RWPE2 (cell line): ENCODE data around the gene IL4R.
"Not testable (repeated sequence)": the region's sequence is repeated elsewhere in the genome, so short reads cannot be mapped to it uniquely, and the experiment has no call there.

Experiments
- ATAC-seq: fragments of 200-7000 bp; cut with Tn5 transposase; 3 replicates; pipeline ENCODE4 v1.9.1; 2021; ENCODE audit warnings: low read depth
- DNase-seq: peaks from one replicate; pipeline ENCODE4 v3.0.0-alpha.2; 2020; ENCODE audit warnings: low spot score
- H3K27ac ChIP-seq: fragments of 450-650 bp; 2 replicates; pipeline ENCODE4 v1.5.1; 2017; ENCODE audit warnings: mild to moderate bottlenecking; ENCODE audit not compliant: poor library complexity, severe bottlenecking
- H3K27me3 ChIP-seq: fragments of 250-450 bp; sonication (Bioruptor Pico); 2 replicates; pipeline ENCODE4 v1.5.1; 2021; ENCODE audit warnings: mild to moderate bottlenecking, moderate library complexity; ENCODE audit not compliant: insufficient read depth, poor library complexity, severe bottlenecking
- H3K36me3 ChIP-seq: fragments of 250-450 bp; sonication (Bioruptor Pico); 2 replicates; pipeline ENCODE4 v1.5.1; 2020; ENCODE audit warnings: low read depth, mild to moderate bottlenecking, moderate library complexity
- H3K4me1 ChIP-seq: fragments of 250-450 bp; sonication (Bioruptor Pico); 2 replicates; pipeline ENCODE4 v1.5.1; 2021; ENCODE audit warnings: mild to moderate bottlenecking, moderate library complexity; ENCODE audit not compliant: insufficient read depth, poor library complexity, severe bottlenecking
- H3K4me3 ChIP-seq: fragments of 250-450 bp; sonication (Bioruptor Pico); 2 replicates; pipeline ENCODE4 v1.5.1; 2021; ENCODE audit warnings: mild to moderate bottlenecking, moderate library complexity; ENCODE audit not compliant: severe bottlenecking
- H3K9me3 ChIP-seq: fragments of 250-450 bp; sonication (Bioruptor Pico); 2 replicates; pipeline ENCODE4 v1.5.1; 2021; ENCODE audit warnings: mild to moderate bottlenecking, moderate library complexity; ENCODE audit not compliant: severe bottlenecking
- CTCF ChIP-seq: fragments of 450-650 bp; IDR thresholded peaks from one replicate; pipeline ENCODE4 v1.5.1; 2017; ENCODE audit warnings: mild to moderate bottlenecking, moderate library complexity; ENCODE audit not compliant: poor library complexity, severe bottlenecking

IL4R gene

GRCh38 chr16:27273330-27273669 lies 40.5 kb upstream of the IL4R start:
- no peak overlapping the region for H3K27ac ChIP-seq
- no peaks in the 10 kb centered on the region for H3K9me3 ChIP-seq
- no peaks in the 10 kb centered on the region for H3K36me3 ChIP-seq
- no peak for ATAC-seq
- DNase-seq = no peak
- TF ChIP-seq CTCF = no peak
- no peaks in the 10 kb centered on the region for H3K27me3 ChIP-seq
- H3K4me3 ChIP-seq = no peak overlapping the region
- H3K4me1 ChIP-seq = peaks cover 8% of the 10 kb centered on the region

- no peak for DNase-seq
- no peak for ATAC-seq
These were observed 39.9 kb upstream of the IL4R start for GRCh38 chr16:27273670-27274423.

GRCh38 chr16:27274424-27274874 lies 39.3 kb upstream of the IL4R start:
- not testable (repeated sequence) for DNase-seq, H3K36me3 ChIP-seq, H3K27me3 ChIP-seq, H3K4me1 ChIP-seq, H3K27ac ChIP-seq, H3K4me3 ChIP-seq, ATAC-seq, H3K9me3 ChIP-seq

More at GRCh38 chr16:27273670-27274423, 39.9 kb upstream of the IL4R start:
- Histone ChIP-seq H3K9me3 (no peaks in the 10 kb centered on the region), H3K27ac (no peak overlapping the region), H3K27me3 (no peaks in the 10 kb centered on the region), H3K4me3 (no peak overlapping the region), H3K4me1 (peaks cover 8% of the 10 kb centered on the region), H3K36me3 (no peaks in the 10 kb centered on the region)
- no peak for TF ChIP-seq CTCF

- Histone ChIP-seq H3K36me3 (no peaks in the 10 kb centered on the region), H3K4me1 (no peaks in the 10 kb centered on the region), H3K9me3 (no peaks in the 10 kb centered on the region), H3K27ac (no peak overlapping the region), H3K27me3 (no peaks in the 10 kb centered on the region), H3K4me3 (no peak overlapping the region)
- no peak for DNase-seq
- no peak for ATAC-seq
- TF ChIP-seq CTCF = no peak
These were observed 38.4 kb upstream of the IL4R start for GRCh38 chr16:27275394-27275793.

GRCh38 chr16:27281243-27281642 lies 32.5 kb upstream of the IL4R start:
- Histone ChIP-seq H3K4me3 (no peak overlapping the region), H3K36me3 (no peaks in the 10 kb centered on the region), H3K27me3 (no peaks in the 10 kb centered on the region), H3K9me3 (peaks cover 2% of the 10 kb centered on the region), H3K4me1 (peaks cover 7% of the 10 kb centered on the region), H3K27ac (no peak overlapping the region)
- DNase-seq (no peak), ATAC-seq (no peak)
- no peak for TF ChIP-seq CTCF
